SIG-M5 treated with dmso at 0.1 percent for 504 hours (cell line): ENCODE measurements around the gene OGDHL.

Experiments used
- DNase-seq: peaks from one replicate; lab custom pipeline; 2025; ENCODE audit not compliant: unreplicated experiment; lab: John Stamatoyannopoulos, UW

OGDHL gene

DNA sequence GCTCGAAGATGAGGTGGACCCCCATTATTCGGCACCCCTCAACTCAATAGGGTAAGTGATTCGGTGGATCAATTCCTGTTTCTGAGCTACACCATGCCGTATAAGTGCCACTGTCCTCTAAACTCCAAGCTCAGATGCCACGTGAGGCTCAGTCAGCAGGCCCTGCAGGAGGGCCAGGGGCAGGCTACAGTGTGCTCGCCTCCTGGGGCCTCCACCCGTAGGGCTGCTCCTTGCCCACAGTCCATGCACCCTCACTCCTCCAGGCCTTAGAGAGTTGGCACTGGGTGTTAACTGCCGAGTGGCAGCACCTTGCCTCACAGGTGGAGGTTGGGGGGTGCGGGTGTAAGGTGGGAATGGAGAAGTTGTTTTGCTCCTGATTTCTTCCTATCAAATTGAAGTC, 70.5 kb downstream of the OGDHL start:
- DNase-seq, result no peak

DNA sequence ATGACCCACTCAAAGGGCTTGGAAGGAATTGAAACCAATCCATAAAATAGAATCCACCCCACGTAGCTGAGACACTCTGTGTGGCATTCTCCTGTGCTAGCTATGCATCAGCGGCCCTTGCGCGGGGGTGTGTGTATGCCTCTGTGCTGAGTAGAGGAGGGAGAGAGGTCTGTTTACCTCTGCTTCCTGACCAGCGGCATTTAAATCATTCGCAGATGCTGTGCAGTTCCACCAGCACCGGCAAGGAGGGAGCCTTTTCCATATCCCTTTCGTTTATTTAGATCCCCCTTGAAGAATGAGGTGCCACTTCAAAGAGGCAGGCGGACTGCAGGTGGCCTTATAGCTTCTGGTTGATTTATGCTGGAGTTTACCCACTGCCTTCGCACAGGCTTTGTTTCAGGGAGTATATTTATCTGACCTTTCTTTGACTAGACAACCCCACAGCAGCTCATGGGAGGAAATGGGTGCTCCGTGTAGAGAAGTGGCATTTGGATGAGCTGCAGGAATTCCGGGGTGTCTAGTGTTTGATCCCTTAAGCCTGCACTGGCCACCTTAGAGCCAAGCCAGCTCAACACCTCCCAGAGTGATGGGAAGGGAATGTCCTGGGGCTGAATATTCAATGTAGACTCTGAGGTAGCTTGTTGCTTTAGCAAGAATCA, 71.3 kb downstream of the OGDHL start:
- no peak for DNase-seq

DNA sequence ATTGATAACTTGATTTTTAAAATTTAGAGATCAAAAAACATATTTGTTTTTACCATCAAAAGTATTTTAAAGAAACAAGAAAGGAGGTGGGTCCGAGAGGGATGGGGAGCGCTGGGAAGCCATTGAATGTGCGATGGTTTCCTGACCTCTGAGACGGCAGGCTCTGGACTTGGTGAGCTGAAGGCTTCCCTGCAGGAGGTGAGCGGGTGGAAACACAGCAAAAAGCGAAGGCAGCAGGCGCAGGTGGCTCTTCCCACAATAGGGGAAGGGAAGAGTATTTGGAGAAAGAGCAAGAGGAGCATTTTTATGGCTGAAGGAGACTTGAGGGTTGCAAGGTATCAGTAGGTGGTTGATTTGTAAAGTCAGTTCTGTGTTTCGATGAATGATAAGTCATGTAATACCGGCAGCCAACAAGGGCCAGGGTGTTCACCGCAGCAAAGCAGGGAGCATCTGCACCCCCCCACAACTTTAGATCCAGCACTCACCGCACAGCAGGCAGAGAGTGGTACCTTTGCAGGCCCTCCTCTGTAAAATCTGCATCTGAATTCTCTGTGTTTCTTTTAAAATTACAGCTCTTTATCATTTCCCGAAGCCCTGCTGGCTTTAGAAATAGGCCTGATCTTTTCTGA, 72.1 kb downstream of the OGDHL start:
- no peak for DNase-seq

DNA sequence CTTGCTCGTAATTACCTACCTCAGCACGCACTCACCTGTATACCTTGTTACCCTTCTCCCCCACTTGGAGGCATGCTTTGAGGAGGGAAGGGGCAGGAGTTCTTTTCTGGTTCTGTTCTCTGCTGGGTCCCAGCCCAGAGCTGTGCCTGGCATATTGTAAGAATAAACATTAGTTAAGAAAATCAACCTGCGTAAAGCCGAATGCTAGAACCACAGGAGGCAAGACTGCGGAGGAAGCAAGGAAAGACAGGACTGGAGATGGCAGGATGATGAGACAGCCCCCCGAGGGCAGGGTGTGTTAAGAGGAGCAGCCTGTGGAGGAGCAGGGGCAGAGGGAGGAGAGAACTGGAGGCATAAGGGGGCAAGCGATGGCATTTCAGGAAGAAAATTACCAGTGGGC, 73.2 kb downstream of the OGDHL start:
- DNase-seq, result no peak

DNA sequence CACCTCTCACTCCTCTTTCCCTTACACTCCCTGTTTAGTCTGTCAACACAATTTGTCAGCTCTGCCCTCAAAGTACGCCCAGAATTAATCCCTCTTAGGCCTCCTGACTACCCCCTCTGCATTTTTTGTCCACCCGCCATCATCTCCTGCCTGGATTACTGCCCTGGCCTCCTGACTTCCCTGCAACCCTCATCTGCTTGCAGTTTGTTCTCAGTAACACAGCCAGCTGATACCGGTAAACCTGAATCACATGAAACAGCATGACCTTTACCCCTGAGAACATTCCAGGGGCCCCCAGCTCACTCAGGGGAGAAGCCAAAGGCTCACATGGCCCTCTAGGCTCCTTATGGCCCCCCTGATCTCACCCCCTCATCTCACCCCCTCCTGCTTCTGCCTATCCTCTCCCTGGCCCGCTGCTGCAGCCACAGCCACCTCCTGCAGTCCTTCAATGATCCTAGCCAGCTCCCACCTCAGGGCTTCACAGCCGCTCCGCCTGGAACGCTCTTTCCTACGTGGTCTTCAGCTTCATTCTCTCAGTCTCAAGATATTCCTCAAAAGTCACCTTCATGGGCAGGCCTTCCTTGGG, 73.8 kb downstream of the OGDHL start:
- DNase-seq, result no peak

DNA sequence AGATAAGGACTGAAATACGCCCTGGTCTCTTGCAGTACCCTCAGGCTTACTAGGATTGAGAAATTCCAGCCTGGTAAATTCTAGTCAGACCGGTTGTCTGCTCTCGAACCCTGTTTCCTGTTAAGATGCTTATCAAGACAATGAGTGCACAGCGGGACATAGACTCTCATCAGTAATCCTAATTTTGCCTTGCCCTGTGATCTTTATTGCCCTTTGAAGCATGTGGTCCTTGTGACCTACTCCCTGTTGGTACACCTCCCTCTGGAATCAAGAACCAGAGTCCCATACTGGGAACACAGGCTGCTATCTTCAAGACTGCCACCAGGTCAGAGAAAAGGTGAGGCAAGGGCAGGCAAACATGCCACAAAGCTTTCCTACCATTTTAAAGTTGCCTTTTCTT, 75.5 kb downstream of the OGDHL start:
- no peak for DNase-seq
